Mucosa of descending colon (tissue), 3 donors: ENCODE data around the gene SLC35E4. TPM values are rescaled to one million over a fixed set of nuclear protein-coding genes. Genes with fewer than 3 reads are reported as not detected.

ENCODE experiments used
- ATAC-seq: fragments of 200-7000 bp; cut with Tn5 transposase; one replicate; pipeline ENCODE4 v1.9.1; 2020; ENCODE audit warnings: mild to moderate bottlenecking, moderate library complexity
- DNase-seq, 3 donors: peaks; one replicate each; pipeline ENCODE4 v3.0.0-alpha.2; 2020
- H3K36me3 ChIP-seq: fragments of 200-600 bp; one replicate; pipeline ENCODE4 v1.8.0; 2021; ENCODE audit warnings: low read depth, mild to moderate bottlenecking
- H3K4me1 ChIP-seq: fragments of 200-600 bp; one replicate; pipeline ENCODE4 v1.8.0; 2021; ENCODE audit warnings: low read depth, mild to moderate bottlenecking
- H3K4me3 ChIP-seq: fragments of 200-600 bp; one replicate; pipeline ENCODE4 v1.8.0; 2021; ENCODE audit warnings: mild to moderate bottlenecking
- H3K9me3 ChIP-seq: fragments of 200-600 bp; one replicate; pipeline ENCODE4 v1.8.0; 2021; ENCODE audit warnings: mild to moderate bottlenecking
- intact Hi-C, 2 donors: fragments of 100-400 bp; cut with DNase I in 1 of 2; cut with micrococcal nuclease in 1 of 2; formaldehyde crosslinking; loops; one replicate each; pipeline versions ENCODE4 v1.11.0 to v1.11.1; 2022; cut with DNase I, micrococcal nuclease
- total RNA-seq, 3 donors: library from RNA; stranded (reverse); fragmentation: NEBNext Ultra II Directional in 2 of 3; extraction: Animal tissue kit (Norgen Biotek cat#: 25700) in 2 of 3; gene quantifications; one replicate each; pipeline versions ENCODE4 v1.2.1 to v1.2.4, GENCODE V29; 2021 to 2023
- TF ChIP-seq, protein P1 (sequence below): fragments of 200-600 bp; IDR thresholded peaks from one replicate; pipeline ENCODE4 v1.8.0; 2022; ENCODE audit warnings: antibody characterized with exemption, mild to moderate bottlenecking
- donor health status: DM: no; HTN: no; CAD: no; lungs with moderate emphysema.
- donor health status: DM: no; HTN: no; CAD: no.
- donor health status: DM: no; HTN: yes; CAD: no.

Gene SLC35E4
- total RNA-seq, 3 donors from 2014 or later = 5.0 to 8.5 (median 7.6) TPM

DNA sequence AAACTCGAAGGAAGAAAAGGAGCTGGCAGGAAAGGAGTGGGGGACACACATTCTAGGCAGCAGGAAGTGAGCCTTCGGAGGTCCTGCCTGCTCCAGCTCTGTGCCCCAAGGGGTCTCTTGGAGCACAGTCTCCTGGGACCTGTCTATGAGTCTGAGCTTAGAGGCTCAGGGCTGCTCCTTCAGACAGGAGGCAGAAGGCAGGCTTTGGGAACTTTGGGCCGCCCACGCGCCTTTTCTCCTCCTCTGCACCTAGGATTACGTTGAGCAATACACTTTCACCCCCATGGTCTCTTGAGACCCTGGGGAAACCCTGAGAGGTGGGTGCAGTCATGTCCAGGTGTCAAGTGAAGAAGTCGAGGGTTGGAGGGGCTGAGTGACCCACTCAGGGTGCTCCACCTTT is 27.6 kb upstream of the SLC35E4 start:
- intact Hi-C loops = no loop called here
- no peak overlapping the region for H3K4me3 ChIP-seq
- H3K4me1 ChIP-seq = peaks cover 50% of the 10 kb centered on the region

DNA sequence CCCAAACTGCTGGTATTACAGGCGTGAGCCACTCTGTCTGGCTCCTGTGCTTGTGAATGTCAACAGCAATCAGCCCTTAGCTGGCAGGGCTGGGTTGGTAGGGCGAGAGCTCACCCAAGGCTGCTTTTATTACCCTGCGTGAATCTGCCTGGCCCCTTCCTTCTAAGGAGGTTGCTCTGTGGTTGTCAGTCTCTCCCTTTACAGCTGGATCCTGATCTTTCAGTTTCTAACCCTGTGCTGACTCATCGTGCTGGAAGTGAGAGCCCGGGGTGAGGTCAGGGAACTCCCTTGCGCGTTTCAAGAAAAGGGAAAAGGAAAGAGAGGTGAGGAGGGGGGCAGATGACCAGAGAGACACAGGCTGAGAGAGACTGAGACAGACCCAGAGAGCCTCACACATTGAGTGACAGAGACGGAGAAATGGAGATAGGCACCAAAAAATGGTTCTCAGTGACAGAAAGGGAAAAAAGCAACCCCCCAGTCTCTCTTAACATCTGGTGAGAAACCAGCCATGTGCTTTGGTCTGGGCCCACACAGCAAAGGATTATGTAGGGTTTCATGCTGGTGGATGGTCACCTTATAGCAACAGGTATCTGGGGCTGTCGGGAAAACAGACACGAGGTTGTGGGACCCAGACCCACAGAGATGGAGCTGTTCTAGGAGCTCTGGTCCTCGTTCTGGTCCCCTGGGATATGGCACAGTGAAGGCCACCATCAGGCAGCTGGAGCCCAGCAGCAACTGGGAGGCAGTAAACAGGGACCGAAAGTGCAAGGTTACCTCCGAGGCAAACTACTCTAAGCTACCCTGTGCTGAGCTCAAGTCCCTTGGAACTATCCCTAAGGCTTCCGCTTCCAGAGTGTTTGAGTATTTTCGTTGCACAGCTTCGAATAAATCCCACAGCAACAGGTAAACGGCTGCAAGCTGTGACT is 26.1 kb upstream of the SLC35E4 start:
- Histone ChIP-seq H3K9me3 (no peaks in the 10 kb centered on the region), H3K4me3 (no peak overlapping the region), H3K36me3 (no peaks in the 10 kb centered on the region), H3K4me1 (peaks cover 38% of the 10 kb centered on the region)
- TF ChIP-seq, protein P1, sequence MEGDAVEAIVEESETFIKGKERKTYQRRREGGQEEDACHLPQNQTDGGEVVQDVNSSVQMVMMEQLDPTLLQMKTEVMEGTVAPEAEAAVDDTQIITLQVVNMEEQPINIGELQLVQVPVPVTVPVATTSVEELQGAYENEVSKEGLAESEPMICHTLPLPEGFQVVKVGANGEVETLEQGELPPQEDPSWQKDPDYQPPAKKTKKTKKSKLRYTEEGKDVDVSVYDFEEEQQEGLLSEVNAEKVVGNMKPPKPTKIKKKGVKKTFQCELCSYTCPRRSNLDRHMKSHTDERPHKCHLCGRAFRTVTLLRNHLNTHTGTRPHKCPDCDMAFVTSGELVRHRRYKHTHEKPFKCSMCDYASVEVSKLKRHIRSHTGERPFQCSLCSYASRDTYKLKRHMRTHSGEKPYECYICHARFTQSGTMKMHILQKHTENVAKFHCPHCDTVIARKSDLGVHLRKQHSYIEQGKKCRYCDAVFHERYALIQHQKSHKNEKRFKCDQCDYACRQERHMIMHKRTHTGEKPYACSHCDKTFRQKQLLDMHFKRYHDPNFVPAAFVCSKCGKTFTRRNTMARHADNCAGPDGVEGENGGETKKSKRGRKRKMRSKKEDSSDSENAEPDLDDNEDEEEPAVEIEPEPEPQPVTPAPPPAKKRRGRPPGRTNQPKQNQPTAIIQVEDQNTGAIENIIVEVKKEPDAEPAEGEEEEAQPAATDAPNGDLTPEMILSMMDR = no peak
- ATAC-seq = peak; percentile 82
- intact Hi-C loops = no loop called here
- peak; percentile 64 to 79 (median 70) for DNase-seq

More for the DNA sequence above, 27.6 kb upstream of the SLC35E4 start:
- Histone ChIP-seq H3K36me3 (no peaks in the 10 kb centered on the region), H3K9me3 (no peaks in the 10 kb centered on the region)
- TF ChIP-seq, protein P1 = no peak
- no peak for ATAC-seq
- DNase-seq = no peak

DNA sequence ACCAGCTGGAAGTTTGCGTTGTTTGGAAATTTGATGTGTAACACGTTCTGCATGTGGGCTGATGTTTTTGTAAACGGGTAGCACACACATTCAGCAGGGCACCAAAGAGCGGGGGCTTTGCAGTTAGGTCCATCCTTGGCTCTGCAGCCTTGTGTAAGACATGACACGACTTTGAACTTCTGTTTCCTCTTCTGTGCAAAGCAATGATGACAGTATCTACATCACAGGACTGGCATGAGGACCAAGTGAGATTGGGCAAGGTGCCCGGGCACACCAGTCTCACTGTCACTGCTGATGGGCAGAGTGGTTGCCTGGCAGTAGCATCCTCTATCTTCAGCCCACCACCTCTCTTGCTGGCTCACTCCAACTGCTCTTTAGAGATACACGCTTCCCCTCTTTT is 25.3 kb upstream of the SLC35E4 start:
- ATAC-seq = no peak
- Histone ChIP-seq H3K36me3 (no peaks in the 10 kb centered on the region), H3K4me1 (peaks cover 36% of the 10 kb centered on the region), H3K9me3 (no peaks in the 10 kb centered on the region), H3K4me3 (no peak overlapping the region)
- TF ChIP-seq, protein P1 = no peak
- intact Hi-C loops = no loop called here
- DNase-seq = no peak

DNA sequence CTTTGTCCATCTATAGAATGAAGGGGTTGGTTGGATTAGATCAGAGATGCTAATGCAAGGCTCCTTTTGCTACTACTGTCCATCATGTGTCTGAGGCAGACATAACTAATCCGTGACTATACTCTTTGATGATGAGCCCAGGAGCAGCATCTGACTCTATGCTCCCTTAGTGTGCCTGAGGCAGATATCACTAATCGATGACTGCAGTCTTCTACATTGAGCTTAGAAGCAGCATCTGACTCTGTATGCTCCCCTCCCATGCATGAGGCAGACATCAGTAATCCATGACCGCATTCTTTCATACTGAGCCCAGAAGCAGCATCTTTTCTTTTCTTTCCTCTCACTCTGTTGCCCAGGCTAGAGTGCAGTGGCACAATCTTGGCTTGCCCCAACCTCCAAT is 24.4 kb upstream of the SLC35E4 start:
- Histone ChIP-seq H3K36me3 (no peaks in the 10 kb centered on the region), H3K4me1 (peaks cover 30% of the 10 kb centered on the region), H3K9me3 (no peaks in the 10 kb centered on the region), H3K4me3 (no peak overlapping the region)
- DNase-seq (no peak), ATAC-seq (no peak)
- TF ChIP-seq, protein P1 = no peak
- intact Hi-C loops = no loop called here

DNA sequence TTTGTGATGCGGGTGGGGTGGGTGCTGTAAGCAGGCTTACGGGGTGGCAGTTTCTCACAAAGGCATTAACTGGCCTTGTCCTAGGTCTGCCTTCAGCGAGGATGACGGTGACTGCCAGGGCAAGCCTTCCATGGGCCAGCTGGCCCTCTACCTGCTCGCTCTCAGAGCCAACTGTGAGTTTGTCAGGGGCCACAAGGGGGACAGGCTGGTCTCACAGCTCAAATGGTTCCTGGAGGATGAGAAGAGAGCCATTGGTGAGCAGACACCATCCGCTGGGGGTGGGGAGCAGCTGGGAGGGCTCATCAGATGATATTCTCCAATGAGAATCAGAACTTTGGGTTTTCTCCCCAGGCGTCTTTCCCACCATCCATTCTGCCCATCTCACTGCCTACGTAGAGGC is 22.8 kb upstream of the SLC35E4 start:
- ATAC-seq = no peak
- no peaks in the 10 kb centered on the region for H3K36me3 ChIP-seq
- intact Hi-C loops = no loop called here

More for the DNA sequence above, 22.8 kb upstream of the SLC35E4 start:
- Histone ChIP-seq H3K4me1 (peaks cover 22% of the 10 kb centered on the region), H3K4me3 (no peak overlapping the region), H3K9me3 (no peaks in the 10 kb centered on the region)
- no peak for DNase-seq
- TF ChIP-seq, protein P1 = no peak
